Measurements from ENCODE around the gene MYBPC2. TPM values are rescaled to one million over a fixed set of nuclear protein-coding genes. Genes with fewer than 3 reads are reported as not detected.

Gene MYBPC2
- total and polyA plus RNA-seq, 2 of the 4 experiments (the other 2 are of a cell fraction) = not detected

- DNase-seq = peak; percentile 44
- TF ChIP-seq ELK1 (IDR thresholded peaks at IDR 0.05; ENCODE audit: borderline replicate concordance, low read depth, low read length) (no peak), SMC3 (IDR thresholded peaks at IDR 0.05; ENCODE audit: low read depth, low read length) (peak; percentile 48; the same call in 1 of the 2 replicates), RAD21 (IDR thresholded peaks at IDR 0.05; ENCODE audit: low read length) (0 out of 2 replicates have a peak, but pooled peaks have one; percentile 8), CTCF (conservative IDR thresholded peaks at IDR 0.05; ENCODE audit: low read depth, low read length) (peak; percentile 60)
- in situ Hi-C loops (cut with MboI; ENCODE audit: low sequenced_read_pairs) = no loop called here
These were observed 46.4 kb downstream of the MYBPC2 start for GRCh38 chr19:50478901-50479715.

More at GRCh38 chr19:50478901-50479715, 46.4 kb downstream of the MYBPC2 start:
- H4K91ac ChIP-seq (ENCODE audit: insufficient read depth, low read depth, low read length) = no peak overlapping the region
- no peak overlapping the region for H3K4me2 ChIP-seq (ENCODE audit: low read depth, low read length)
- no peak overlapping the region for H3K4me3 ChIP-seq (ENCODE audit: insufficient read depth, low read depth, low read length)
- no peak overlapping the region for H3K23ac ChIP-seq (ENCODE audit: low read depth, low read length)
- H2BK120ac ChIP-seq (ENCODE audit: low read depth, low read length) = no peak overlapping the region
- H4K20me1 ChIP-seq (ENCODE audit: insufficient read depth, low read length) = peaks cover 12% of the 10 kb centered on the region
- H2BK15ac ChIP-seq (ENCODE audit: low read depth, low read length) = no peak overlapping the region
- H3K27ac ChIP-seq (ENCODE audit: insufficient read depth, low read length) = no peak overlapping the region
- no peak overlapping the region for H3K18ac ChIP-seq (ENCODE audit: low read depth, low read length)
- no peak overlapping the region for H3K56ac ChIP-seq (ENCODE audit: extremely low read depth, insufficient read depth, low read length)
- dilution Hi-C loops (cut with HindIII; ENCODE audit: low sequenced_read_pairs, unreplicated experiment) = no loop called here
- WGBS, 2 experiments (ENCODE audit: extremely low coverage in 2 of 2, insufficient read length in 1 of 2) = no CpG with 5 or more reads among the region's 19 CpGs
- POLR2A ChIA-PET (ENCODE audit: unreplicated experiment) = no interaction called here
- BruUV-seq (replicated peaks) = no TSS peak
- no peak for ATAC-seq (ENCODE audit: low read depth)
- no peak overlapping the region for H2AK5ac ChIP-seq (ENCODE audit: low read depth, low read length)
- H3K36me3 ChIP-seq (ENCODE audit: control insufficient read depth, insufficient read depth, low read length) = peaks cover 26% of the 10 kb centered on the region
- intact Hi-C loops (cut with micrococcal nuclease) = loop anchor here (5.0 kb wide), 1 partner anchor 112 kb away; the partner anchor contains the start of gene NAPSA
- H4K5ac ChIP-seq (ENCODE audit: low read depth, low read length) = no peak overlapping the region
- no peak overlapping the region for H4K8ac ChIP-seq (ENCODE audit: low read depth in 2 of 2, low read length in 2 of 2)
- no peak overlapping the region for H3K4ac ChIP-seq (ENCODE audit: low read depth, low read length)
- no peaks in the 10 kb centered on the region for H3K9me3 ChIP-seq (ENCODE audit: control insufficient read depth, insufficient read depth, low read length)
- peaks cover 16 to 27% of the 10 kb centered on the region in 2 experiments for H3K79me1 ChIP-seq (ENCODE audit: low read depth in 1 of 2, low read length in 2 of 2)
- peak overlapping the region; percentile 76 for H2AK9ac ChIP-seq (replicated peaks; ENCODE audit: low read depth, low read length, poor library complexity)
- H3K27me3 ChIP-seq (ENCODE audit: control insufficient read depth, insufficient read depth, low read length) = no peaks in the 10 kb centered on the region
- H3K14ac ChIP-seq (replicated peaks; ENCODE audit: low read depth, low read length) = no peak overlapping the region
- peaks cover 5% of the 10 kb centered on the region; the same call in 1 of the 2 replicates for H3K9me1 ChIP-seq (ENCODE audit: insufficient read depth, low read length)
- no peak overlapping the region for H2BK5ac ChIP-seq (ENCODE audit: low read depth, low read length, poor library complexity, severe bottlenecking)
- H3K9ac ChIP-seq (ENCODE audit: low read depth, low read length) = no peak overlapping the region
- H3K4me1 ChIP-seq (ENCODE audit: control insufficient read depth, insufficient read depth, low read length) = 0 out of 2 replicates have a peak, but pooled peaks cover 2% of the 10 kb centered on the region
- no peak overlapping the region for H2BK20ac ChIP-seq (ENCODE audit: low read depth, low read length)
- H2AFZ ChIP-seq (replicated peaks; ENCODE audit: low read length, poor library complexity) = peak overlapping the region; percentile 44
- CTCF ChIA-PET = interaction anchor here (0.5 kb wide), 1 partner anchor 135 kb away, joined by 4 read pairs; no protein-coding TSS in a partner anchor
